Muscle layer of duodenum (tissue), 2 donors: ENCODE data around the gene SPATS2.
A peak's percentile ranks its signal among the peaks of the same experiment; 100 is the strongest.
"Not testable (repeated sequence)": the region's sequence is repeated elsewhere in the genome, so short reads cannot be mapped to it uniquely, and the experiment has no call there.

Experiments
- H3K27ac ChIP-seq: one replicate; pipeline ENCODE4 v1.7.0; 2013; ENCODE audit warnings: mild to moderate bottlenecking, low read length
- H3K27me3 ChIP-seq: one replicate; pipeline ENCODE4 v1.7.0; 2013; ENCODE audit warnings: low read depth, mild to moderate bottlenecking, control low read depth, low read length
- H3K36me3 ChIP-seq, 2 donors: one replicate each; pipeline ENCODE4 v1.7.0; 2013; ENCODE audit warnings: low read length in 2 of 2, control low read depth in 1 of 2, mild to moderate bottlenecking in 1 of 2; ENCODE audit not compliant: insufficient read depth in 2 of 2, control insufficient read depth in 1 of 2
- H3K4me1 ChIP-seq, 2 donors: one replicate each; pipeline ENCODE4 v1.7.0; 2013; ENCODE audit warnings: low read length in 2 of 2, mild to moderate bottlenecking in 2 of 2, control low read depth in 1 of 2, moderate library complexity in 1 of 2; ENCODE audit not compliant: insufficient read depth in 2 of 2, control insufficient read depth in 1 of 2
- H3K4me3 ChIP-seq, 2 donors: one replicate each; pipeline ENCODE4 v1.7.0; 2013; ENCODE audit warnings: low read length in 2 of 2, low read depth in 1 of 2, mild to moderate bottlenecking in 1 of 2
- H3K9me3 ChIP-seq, 2 donors: one replicate each; pipeline ENCODE4 v1.7.0; 2013; ENCODE audit warnings: low read length in 2 of 2, control low read depth in 1 of 2, mild to moderate bottlenecking in 1 of 2; ENCODE audit not compliant: control insufficient read depth in 1 of 2
- donor health status: healthy.

SPATS2 gene

GRCh38 chr12:49529414-49529813, 162.2 kb downstream of the SPATS2 start:
- no peak overlapping the region for H3K27ac ChIP-seq
- no peaks in the 10 kb centered on the region for H3K4me1 ChIP-seq
- no peaks in the 10 kb centered on the region for H3K27me3 ChIP-seq
- H3K9me3 ChIP-seq = no peaks in the 10 kb centered on the region
- H3K36me3 ChIP-seq = peaks cover 22 to 29% of the 10 kb centered on the region in 2 donors
- H3K4me3 ChIP-seq = no peak overlapping the region

GRCh38 chr12:49531745-49532144, 164.5 kb downstream of the SPATS2 start:
- H3K4me1 ChIP-seq = no peaks in the 10 kb centered on the region
- no peaks in the 10 kb centered on the region for H3K27me3 ChIP-seq
- H3K4me3 ChIP-seq = no peak overlapping the region
- H3K9me3 ChIP-seq = no peaks in the 10 kb centered on the region
- H3K27ac ChIP-seq = no peak overlapping the region
- H3K36me3 ChIP-seq = peaks cover 0 to 6% of the 10 kb centered on the region in 2 donors

GRCh38 chr12:49533331-49533730, 166.1 kb downstream of the SPATS2 start:
- no peak overlapping the region for H3K27ac ChIP-seq
- H3K4me1 ChIP-seq = peaks cover 3 to 12% of the 10 kb centered on the region in 2 donors
- peaks cover 12% of the 10 kb centered on the region for H3K27me3 ChIP-seq
- no peaks in the 10 kb centered on the region for H3K36me3 ChIP-seq
- no peaks in the 10 kb centered on the region for H3K9me3 ChIP-seq
- H3K4me3 ChIP-seq = no peak overlapping the region

- not testable (repeated sequence) for H3K4me3 ChIP-seq, H3K9me3 ChIP-seq, H3K36me3 ChIP-seq, H3K27ac ChIP-seq
- H3K4me1 ChIP-seq = peaks cover 3 to 16% of the 10 kb centered on the region in 2 donors
- H3K27me3 ChIP-seq = peaks cover 12% of the 10 kb centered on the region
These were observed 166.9 kb downstream of the SPATS2 start for GRCh38 chr12:49534122-49534521.

- H3K4me3 ChIP-seq = no peak overlapping the region
- no peaks in the 10 kb centered on the region for H3K9me3 ChIP-seq
- H3K36me3 ChIP-seq = no peaks in the 10 kb centered on the region
- peaks cover 3 to 16% of the 10 kb centered on the region in 2 donors for H3K4me1 ChIP-seq
- peaks cover 18% of the 10 kb centered on the region for H3K27me3 ChIP-seq
- no peak overlapping the region for H3K27ac ChIP-seq
These were observed 167.5 kb downstream of the SPATS2 start for GRCh38 chr12:49534731-49535278.

- Histone ChIP-seq H3K9me3 (no peaks in the 10 kb centered on the region), H3K4me1 (peaks cover 3 to 16% of the 10 kb centered on the region in 2 donors), H3K27me3 (peaks cover 18% of the 10 kb centered on the region), H3K4me3 (no peak overlapping the region), H3K27ac (no peak overlapping the region), H3K36me3 (no peaks in the 10 kb centered on the region)
These were observed 168.8 kb downstream of the SPATS2 start for GRCh38 chr12:49535921-49536525.

GRCh38 chr12:49536526-49537071, 169.3 kb downstream of the SPATS2 start:
- Histone ChIP-seq H3K27me3 (peaks cover 18% of the 10 kb centered on the region), H3K36me3 (no peaks in the 10 kb centered on the region), H3K4me3 (no peak overlapping the region), H3K27ac (no peak overlapping the region), H3K4me1 (peaks cover 3 to 16% of the 10 kb centered on the region in 2 donors), H3K9me3 (no peaks in the 10 kb centered on the region)

- H3K36me3 ChIP-seq = no peaks in the 10 kb centered on the region
- H3K9me3 ChIP-seq = no peaks in the 10 kb centered on the region
- H3K4me3 ChIP-seq = peak overlapping the region; percentile 50 to 67
- H3K27me3 ChIP-seq = peaks cover 18% of the 10 kb centered on the region
- no peak overlapping the region for H3K27ac ChIP-seq
- H3K4me1 ChIP-seq = peaks cover 3 to 16% of the 10 kb centered on the region in 2 donors
These were observed 170.0 kb downstream of the SPATS2 start for GRCh38 chr12:49537231-49537751.

- no peaks in the 10 kb centered on the region for H3K9me3 ChIP-seq
- H3K4me3 ChIP-seq = peak overlapping the region; percentile 50 to 67
- peaks cover 18% of the 10 kb centered on the region for H3K27me3 ChIP-seq
- no peaks in the 10 kb centered on the region for H3K36me3 ChIP-seq
- peaks cover 3 to 16% of the 10 kb centered on the region in 2 donors for H3K4me1 ChIP-seq
- no peak overlapping the region for H3K27ac ChIP-seq
These were observed 170.7 kb downstream of the SPATS2 start for GRCh38 chr12:49537752-49538509.

GRCh38 chr12:49538510-49539403, 171.5 kb downstream of the SPATS2 start, which contains the start of gene KCNH3:
TSS of gene KCNH3 (plus strand) at chr12:49539030. CDS start at chr12:49539417, 387 bp downstream.
- Histone ChIP-seq H3K4me1 (peaks cover 3 to 16% of the 10 kb centered on the region in 2 donors), H3K4me3 (peak within 1 kb of the TSS; percentile 50 to 67)

More at GRCh38 chr12:49538510-49539403, 171.5 kb downstream of the SPATS2 start, which contains the start of gene KCNH3:
- no peaks in the 10 kb centered on the region for H3K9me3 ChIP-seq
- H3K27me3 ChIP-seq = peaks cover 18% of the 10 kb centered on the region
- no peaks in the 10 kb centered on the region for H3K36me3 ChIP-seq
- H3K27ac ChIP-seq = no peak within 1 kb of the TSS
